ENCODE results near the gene ADRA2B.

Gene ADRA2B

DNA sequence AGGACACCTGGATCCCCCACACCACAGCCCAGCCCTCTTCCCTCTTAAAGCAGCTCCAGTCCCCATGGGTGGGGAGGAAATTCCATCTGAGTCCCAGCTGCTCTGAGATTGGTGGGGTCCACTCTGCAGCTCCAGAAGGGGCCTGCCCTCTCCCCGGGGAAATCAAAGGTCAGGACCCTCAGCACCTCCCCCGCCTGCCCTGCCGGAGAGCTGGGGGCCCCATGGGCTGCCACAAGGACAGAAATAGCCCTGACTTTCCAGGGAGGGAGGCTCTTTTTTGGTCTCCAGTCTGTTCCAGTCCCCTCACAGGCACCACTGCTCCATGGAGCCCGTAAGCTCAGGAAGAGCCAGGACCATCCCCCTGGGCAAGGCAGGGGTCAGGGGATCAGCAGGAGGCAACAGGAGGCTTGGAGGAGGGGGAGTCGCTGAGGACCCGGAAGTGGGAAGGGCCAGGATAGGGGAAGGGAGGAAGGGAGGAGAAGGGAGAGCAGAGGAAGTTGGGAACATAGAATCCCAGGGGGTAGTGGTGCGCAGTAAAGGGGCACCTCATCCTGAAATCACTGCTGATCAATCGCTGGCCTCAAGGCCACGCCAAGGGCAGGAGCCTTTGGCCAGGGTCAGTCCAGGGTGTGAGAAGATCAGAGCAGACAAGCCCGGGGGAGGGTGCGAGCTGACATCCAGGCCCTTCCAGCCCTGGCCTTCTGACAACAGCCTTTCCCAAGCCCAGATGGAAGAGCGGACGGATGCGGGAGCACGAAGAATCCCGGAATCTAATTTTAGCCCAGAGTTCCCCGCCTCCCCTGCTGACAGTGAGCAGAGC is 7.6 kb downstream of the ADRA2B start:
- H3K79me1 ChIP-seq (replicated peaks; ENCODE audit: low read length, poor library complexity, severe bottlenecking), result no peaks in the 10 kb centered on the region
- no peak overlapping the region for H3K23ac ChIP-seq (ENCODE audit: low read length in 2 of 2)
- peak overlapping the region; percentile 25 for H4K91ac ChIP-seq (ENCODE audit: low read length)
- H3K9ac ChIP-seq (ENCODE audit: low read length), result peak overlapping the region; percentile 32
- H3K27me3 ChIP-seq (ENCODE audit: control insufficient read depth in 1 of 2, insufficient read depth in 1 of 2, low read length in 2 of 2), result peaks cover 53% of the 10 kb centered on the region in 2 experiments
- DNase-seq, result no peak
- no peak overlapping the region for H2BK5ac ChIP-seq (ENCODE audit: low read depth, low read length, poor library complexity, severe bottlenecking)
- H3K27ac ChIP-seq (ENCODE audit: low read length, poor library complexity, severe bottlenecking), result no peak overlapping the region
- no peak overlapping the region for H2AFZ ChIP-seq (ENCODE audit: low read depth, low read length)
- peak overlapping the region; percentile 74 for H4K8ac ChIP-seq (ENCODE audit: low read length)
- no peak overlapping the region for H2BK15ac ChIP-seq (ENCODE audit: low read depth, poor library complexity, severe bottlenecking)
- H3K4me2 ChIP-seq (ENCODE audit: low read length, poor library complexity, severe bottlenecking), result no peak overlapping the region
- no peak overlapping the region for H2BK120ac ChIP-seq (ENCODE audit: low read depth, low read length)
- H2AK5ac ChIP-seq (ENCODE audit: low read length, severe bottlenecking), result no peak overlapping the region
- no peaks in the 10 kb centered on the region for H3K36me3 ChIP-seq (ENCODE audit: control insufficient read depth in 1 of 2, insufficient read depth in 2 of 2, low read depth in 1 of 2, low read length in 2 of 2)
- H3K9me3 ChIP-seq (ENCODE audit: control insufficient read depth, low read length), result peaks cover 12% of the 10 kb centered on the region
- H3K4me1 ChIP-seq (ENCODE audit: control insufficient read depth, insufficient read depth, low read depth, low read length), result peaks cover 10% of the 10 kb centered on the region
- H3K4ac ChIP-seq (ENCODE audit: low read depth in 1 of 2, low read length in 2 of 2), result peak overlapping the region in 1 of 2 experiments; percentile 66
- no peak overlapping the region for H3K14ac ChIP-seq (ENCODE audit: low read length in 2 of 2)
- peak overlapping the region; percentile 3 to 64 for H3K18ac ChIP-seq (ENCODE audit: low read depth in 1 of 2, low read length in 2 of 2)
- peak overlapping the region in 1 of 2 experiments; percentile 37 for H3K4me3 ChIP-seq (ENCODE audit: insufficient read depth in 1 of 2, low read depth in 1 of 2, low read length in 2 of 2)
- H2BK12ac ChIP-seq (ENCODE audit: low read length in 2 of 2), result peak overlapping the region in 1 of 2 experiments; percentile 59
- 14% methylated on average over 17 of the region's 17 CpGs for WGBS

DNA sequence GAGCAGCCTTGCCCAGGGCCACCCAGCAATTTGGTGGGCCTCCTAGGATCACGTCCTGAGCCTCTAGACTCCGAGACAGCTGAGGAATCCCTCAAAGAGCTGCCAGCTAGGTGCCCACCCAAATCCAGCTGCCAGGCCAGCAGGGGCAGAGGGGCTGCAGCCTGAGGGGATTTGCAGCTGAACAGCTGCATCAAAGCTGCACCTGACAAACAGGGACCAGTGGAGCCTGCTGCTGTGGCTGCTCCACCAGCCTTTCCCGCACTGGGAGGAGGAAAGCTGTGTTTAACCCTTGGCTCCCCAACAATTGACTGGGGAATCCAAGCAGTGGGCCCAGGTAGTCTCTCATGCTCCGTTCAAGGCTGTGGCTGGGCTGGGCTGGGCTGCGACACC is 8.2 kb downstream of the ADRA2B start:
- WGBS, result 45% methylated on average over 5 of the region's 5 CpGs
- no peaks in the 10 kb centered on the region for H3K36me3 ChIP-seq (ENCODE audit: control insufficient read depth in 1 of 2, insufficient read depth in 2 of 2, low read depth in 1 of 2, low read length in 2 of 2)

DNA sequence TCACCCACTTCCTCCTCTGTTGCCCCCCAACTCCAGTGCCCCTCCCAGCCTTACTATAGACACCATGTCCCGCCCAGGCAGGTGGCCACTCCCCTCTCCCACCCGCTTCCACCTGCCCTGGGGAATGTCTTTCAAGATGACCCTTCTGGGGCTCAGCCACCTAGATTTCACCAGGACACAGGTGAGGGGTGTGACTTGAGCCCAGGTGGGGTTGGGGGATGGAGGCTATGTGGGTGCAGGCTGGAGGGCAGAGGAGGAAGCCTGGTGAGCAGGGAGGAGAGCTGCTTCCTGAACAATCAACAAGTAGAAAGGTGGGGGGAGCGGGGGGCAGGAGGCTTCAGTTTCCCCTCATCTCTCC is 8.7 kb downstream of the ADRA2B start:
- H3K27ac ChIP-seq (ENCODE audit: low read length, poor library complexity, severe bottlenecking), result no peak overlapping the region

More for the DNA sequence above, 8.2 kb downstream of the ADRA2B start:
- H3K4me1 ChIP-seq (ENCODE audit: control insufficient read depth, insufficient read depth, low read depth, low read length), result peaks cover 10% of the 10 kb centered on the region
- no peak overlapping the region for H3K4me2 ChIP-seq (ENCODE audit: low read length, poor library complexity, severe bottlenecking)
- no peaks in the 10 kb centered on the region for H3K79me1 ChIP-seq (replicated peaks; ENCODE audit: low read length, poor library complexity, severe bottlenecking)
- H4K8ac ChIP-seq (ENCODE audit: low read length), result no peak overlapping the region
- H2BK12ac ChIP-seq (ENCODE audit: low read length in 2 of 2), result no peak overlapping the region
- H2BK120ac ChIP-seq (ENCODE audit: low read depth, low read length), result no peak overlapping the region
- H3K27me3 ChIP-seq (ENCODE audit: control insufficient read depth in 1 of 2, insufficient read depth in 1 of 2, low read length in 2 of 2), result peaks cover 51 to 52% of the 10 kb centered on the region in 2 experiments
- H3K4ac ChIP-seq (ENCODE audit: low read depth in 1 of 2, low read length in 2 of 2), result no peak overlapping the region
- no peak overlapping the region for H3K4me3 ChIP-seq (ENCODE audit: insufficient read depth in 1 of 2, low read depth in 1 of 2, low read length in 2 of 2)
- H3K14ac ChIP-seq (ENCODE audit: low read length in 2 of 2), result no peak overlapping the region
- H2AFZ ChIP-seq (ENCODE audit: low read depth, low read length), result no peak overlapping the region
- no peak overlapping the region for H2BK15ac ChIP-seq (ENCODE audit: low read depth, poor library complexity, severe bottlenecking)
- H3K23ac ChIP-seq (ENCODE audit: low read length in 2 of 2), result no peak overlapping the region
- no peak overlapping the region for H4K91ac ChIP-seq (ENCODE audit: low read length)
- H2BK5ac ChIP-seq (ENCODE audit: low read depth, low read length, poor library complexity, severe bottlenecking), result no peak overlapping the region
- H3K27ac ChIP-seq (ENCODE audit: low read length, poor library complexity, severe bottlenecking), result no peak overlapping the region
- no peak overlapping the region for H2AK5ac ChIP-seq (ENCODE audit: low read length, severe bottlenecking)
- peaks cover 12% of the 10 kb centered on the region for H3K9me3 ChIP-seq (ENCODE audit: control insufficient read depth, low read length)
- H3K18ac ChIP-seq (ENCODE audit: low read depth in 1 of 2, low read length in 2 of 2), result no peak overlapping the region
- H3K9ac ChIP-seq (ENCODE audit: low read length), result no peak overlapping the region
- no peak for DNase-seq

DNA sequence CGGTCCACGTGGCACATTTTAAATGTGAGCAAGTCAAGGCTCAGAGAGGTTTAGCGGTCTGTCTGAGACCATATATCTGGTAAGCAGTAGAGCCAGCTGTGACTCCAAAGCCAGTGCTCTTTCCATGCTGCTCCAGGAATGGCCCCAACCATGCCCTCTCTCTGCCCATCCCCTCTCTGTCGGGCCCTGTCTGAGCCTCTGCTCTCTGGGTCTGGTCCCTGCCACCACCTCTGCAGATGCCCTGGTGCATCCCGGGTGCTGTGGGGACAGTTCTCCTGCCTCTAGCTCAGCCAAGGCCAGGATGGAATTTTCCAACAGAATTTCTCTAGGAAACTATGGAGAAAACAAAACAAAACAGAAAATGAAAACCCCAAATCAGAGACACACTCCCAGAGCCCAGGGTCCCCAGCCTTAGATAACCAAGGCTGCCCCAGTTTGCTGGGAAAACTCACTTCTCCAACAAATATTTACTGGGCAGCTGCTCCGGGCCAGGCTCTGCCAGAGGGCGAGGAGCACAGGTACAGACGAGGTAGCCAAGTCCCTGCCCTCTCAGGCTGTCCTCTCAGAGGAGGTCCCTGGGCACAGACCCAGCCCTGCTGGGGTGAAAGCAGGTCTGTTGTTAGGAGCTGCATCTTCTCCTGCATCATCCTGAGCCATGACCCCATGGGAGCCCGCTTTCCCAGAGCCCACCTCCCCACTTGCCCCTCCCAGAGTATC is 9.2 kb downstream of the ADRA2B start:
- Histone ChIP-seq H3K14ac (ENCODE audit: low read length in 2 of 2) (no peak overlapping the region), H4K91ac (ENCODE audit: low read length) (no peak overlapping the region), H3K4me2 (ENCODE audit: low read length, poor library complexity, severe bottlenecking) (no peak overlapping the region), H2AFZ (ENCODE audit: low read depth, low read length) (no peak overlapping the region), H3K79me1 (replicated peaks; ENCODE audit: low read length, poor library complexity, severe bottlenecking) (no peaks in the 10 kb centered on the region), H3K9ac (ENCODE audit: low read length) (no peak overlapping the region), H3K4me1 (ENCODE audit: control insufficient read depth, insufficient read depth, low read depth, low read length) (peaks cover 10% of the 10 kb centered on the region), H2AK5ac (ENCODE audit: low read length, severe bottlenecking) (no peak overlapping the region), H3K36me3 (ENCODE audit: control insufficient read depth in 1 of 2, insufficient read depth in 2 of 2, low read depth in 1 of 2, low read length in 2 of 2) (no peaks in the 10 kb centered on the region), H3K27me3 (ENCODE audit: control insufficient read depth in 1 of 2, insufficient read depth in 1 of 2, low read length in 2 of 2) (peaks cover 45 to 47% of the 10 kb centered on the region in 2 experiments), H2BK15ac (ENCODE audit: low read depth, poor library complexity, severe bottlenecking) (no peak overlapping the region), H4K8ac (ENCODE audit: low read length) (no peak overlapping the region), H3K18ac (ENCODE audit: low read depth in 1 of 2, low read length in 2 of 2) (no peak overlapping the region), H2BK12ac (ENCODE audit: low read length in 2 of 2) (no peak overlapping the region), H2BK120ac (ENCODE audit: low read depth, low read length) (no peak overlapping the region), H3K9me3 (ENCODE audit: control insufficient read depth, low read length) (peaks cover 12% of the 10 kb centered on the region), H2BK5ac (ENCODE audit: low read depth, low read length, poor library complexity, severe bottlenecking) (no peak overlapping the region), H3K23ac (ENCODE audit: low read length in 2 of 2) (no peak overlapping the region), H3K4ac (ENCODE audit: low read depth in 1 of 2, low read length in 2 of 2) (no peak overlapping the region), H3K27ac (ENCODE audit: low read length, poor library complexity, severe bottlenecking) (no peak overlapping the region), H3K4me3 (ENCODE audit: insufficient read depth in 1 of 2, low read depth in 1 of 2, low read length in 2 of 2) (no peak overlapping the region)
- 82% methylated on average over 9 of the region's 9 CpGs for WGBS
- DNase-seq, result no peak

More for the DNA sequence above, 8.7 kb downstream of the ADRA2B start:
- H3K27me3 ChIP-seq (ENCODE audit: control insufficient read depth in 1 of 2, insufficient read depth in 1 of 2, low read length in 2 of 2), result peaks cover 47 to 51% of the 10 kb centered on the region in 2 experiments
- no peak overlapping the region for H2BK15ac ChIP-seq (ENCODE audit: low read depth, poor library complexity, severe bottlenecking)
- H3K4me2 ChIP-seq (ENCODE audit: low read length, poor library complexity, severe bottlenecking), result no peak overlapping the region
- H2BK12ac ChIP-seq (ENCODE audit: low read length in 2 of 2), result no peak overlapping the region
- no peaks in the 10 kb centered on the region for H3K36me3 ChIP-seq (ENCODE audit: control insufficient read depth in 1 of 2, insufficient read depth in 2 of 2, low read depth in 1 of 2, low read length in 2 of 2)
- no peak overlapping the region for H3K18ac ChIP-seq (ENCODE audit: low read depth in 1 of 2, low read length in 2 of 2)
- no peak overlapping the region for H4K8ac ChIP-seq (ENCODE audit: low read length)
- no peak overlapping the region for H3K9ac ChIP-seq (ENCODE audit: low read length)
- H2AFZ ChIP-seq (ENCODE audit: low read depth, low read length), result no peak overlapping the region
- no peak overlapping the region for H2AK5ac ChIP-seq (ENCODE audit: low read length, severe bottlenecking)
- peaks cover 12% of the 10 kb centered on the region for H3K9me3 ChIP-seq (ENCODE audit: control insufficient read depth, low read length)
- no peak overlapping the region for H3K4ac ChIP-seq (ENCODE audit: low read depth in 1 of 2, low read length in 2 of 2)
- H2BK120ac ChIP-seq (ENCODE audit: low read depth, low read length), result no peak overlapping the region
- DNase-seq, result no peak
- H2BK5ac ChIP-seq (ENCODE audit: low read depth, low read length, poor library complexity, severe bottlenecking), result no peak overlapping the region
- H3K23ac ChIP-seq (ENCODE audit: low read length in 2 of 2), result no peak overlapping the region
- no peak overlapping the region for H3K4me3 ChIP-seq (ENCODE audit: insufficient read depth in 1 of 2, low read depth in 1 of 2, low read length in 2 of 2)
- H3K4me1 ChIP-seq (ENCODE audit: control insufficient read depth, insufficient read depth, low read depth, low read length), result peaks cover 10% of the 10 kb centered on the region
- no peaks in the 10 kb centered on the region for H3K79me1 ChIP-seq (replicated peaks; ENCODE audit: low read length, poor library complexity, severe bottlenecking)
- 100% methylated on average over 2 of the region's 3 CpGs for WGBS
- H3K14ac ChIP-seq (ENCODE audit: low read length in 2 of 2), result no peak overlapping the region
- H4K91ac ChIP-seq (ENCODE audit: low read length), result peak overlapping the region; percentile 36
